ENCODE data around the gene SNRNP25.

DNA sequence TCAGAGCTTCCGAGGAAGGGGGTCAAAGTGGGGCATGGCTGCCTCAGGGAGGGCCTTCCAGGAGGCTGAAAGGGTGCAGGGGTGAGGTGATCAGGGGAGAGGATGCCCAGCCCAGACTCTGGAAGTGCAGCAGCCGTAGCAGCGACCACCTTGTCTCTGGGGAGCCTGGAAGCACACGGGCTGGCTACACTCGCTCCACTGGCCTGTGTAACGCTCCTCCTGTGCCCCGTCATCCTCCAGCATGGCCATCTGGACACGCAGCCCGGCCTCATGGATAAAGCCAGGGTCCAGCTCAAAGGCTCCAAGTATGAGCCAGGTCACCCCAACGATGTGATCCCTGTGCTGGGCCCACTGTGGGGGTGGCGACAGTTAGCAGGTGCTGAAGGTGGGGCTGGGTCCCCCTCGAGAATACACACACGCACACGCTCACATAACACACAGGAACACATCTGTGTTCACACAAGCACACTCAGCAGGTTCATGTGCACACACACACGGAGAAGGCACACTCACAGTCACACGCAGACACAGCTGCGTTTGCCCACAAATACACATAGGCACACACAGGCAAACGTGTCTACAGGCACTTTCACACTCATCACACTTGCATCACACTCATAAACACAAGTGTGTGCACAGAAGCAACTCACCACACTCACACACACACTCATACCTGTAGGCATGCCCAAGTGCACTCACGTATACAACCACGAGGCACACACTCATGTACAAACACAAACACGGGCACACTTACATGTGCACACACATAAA, 19.6 kb upstream of the SNRNP25 start:
- TF ChIP-seq POLR2A (IDR thresholded peaks at IDR 0.05) = no peak
- TF ChIP-seq, protein P1, sequence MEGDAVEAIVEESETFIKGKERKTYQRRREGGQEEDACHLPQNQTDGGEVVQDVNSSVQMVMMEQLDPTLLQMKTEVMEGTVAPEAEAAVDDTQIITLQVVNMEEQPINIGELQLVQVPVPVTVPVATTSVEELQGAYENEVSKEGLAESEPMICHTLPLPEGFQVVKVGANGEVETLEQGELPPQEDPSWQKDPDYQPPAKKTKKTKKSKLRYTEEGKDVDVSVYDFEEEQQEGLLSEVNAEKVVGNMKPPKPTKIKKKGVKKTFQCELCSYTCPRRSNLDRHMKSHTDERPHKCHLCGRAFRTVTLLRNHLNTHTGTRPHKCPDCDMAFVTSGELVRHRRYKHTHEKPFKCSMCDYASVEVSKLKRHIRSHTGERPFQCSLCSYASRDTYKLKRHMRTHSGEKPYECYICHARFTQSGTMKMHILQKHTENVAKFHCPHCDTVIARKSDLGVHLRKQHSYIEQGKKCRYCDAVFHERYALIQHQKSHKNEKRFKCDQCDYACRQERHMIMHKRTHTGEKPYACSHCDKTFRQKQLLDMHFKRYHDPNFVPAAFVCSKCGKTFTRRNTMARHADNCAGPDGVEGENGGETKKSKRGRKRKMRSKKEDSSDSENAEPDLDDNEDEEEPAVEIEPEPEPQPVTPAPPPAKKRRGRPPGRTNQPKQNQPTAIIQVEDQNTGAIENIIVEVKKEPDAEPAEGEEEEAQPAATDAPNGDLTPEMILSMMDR (IDR thresholded peaks at IDR 0.05) = no peak
